HCT116 (cell line): ENCODE results near the gene LGI1. TPM values are rescaled to one million over a fixed set of nuclear protein-coding genes. Genes with fewer than 3 reads are reported as not detected.

ENCODE experiments used
- ATAC-seq: fragments of 200-7000 bp; cut with Tn5 transposase; 2 replicates; pipeline ENCODE4 v1.9.1; 2020; ENCODE audit warnings: mild to moderate bottlenecking, moderate library complexity
- BruUV-seq: library from RNA; stranded (reverse); fragments of 400-500 nt; replicated peaks from 2 replicates; lab custom pipeline; 2021; lab: Mats Ljungman, UMichigan
- CTCF ChIA-PET: fragments of 300-600 bp; sonication (Branson Sonifier 250); formaldehyde crosslinking; loops from one replicate; lab custom pipeline; 2021; ENCODE audit warnings: antibody characterized with exemption; lab: Charles Lee
- POLR2A ChIA-PET: fragments of 300-600, 350-600 bp; sonication (Branson Sonifier 250); formaldehyde crosslinking; loops from one replicate; lab custom pipeline; 2021; ENCODE audit warnings: antibody characterized with exemption; lab: Charles Lee
- RAD21 ChIA-PET, 2 experiments: fragments of 300-600 bp; sonication (Branson Sonifier 250); formaldehyde crosslinking; loops; one replicate each; lab custom pipeline; 2023; ENCODE audit warnings: low total read pairs in 2 of 2; ENCODE audit not compliant: uncharacterized antibody in 2 of 2, unreplicated experiment in 2 of 2, low non-redundant PET in 1 of 2; lab: Charles Lee
- DNase-seq: peaks from one replicate; pipeline ENCODE4 v3.0.0-alpha.2; 2010; ENCODE audit warnings: low read depth, low spot score
- H2AFZ ChIP-seq: fragments of 200-600 bp; shearing (Covaris generic), sonication (generic); 2 replicates; pipeline ENCODE4 v1.6.1; 2017; ENCODE audit warnings: low read depth, mixed run types, mixed read lengths, antibody characterized with exemption, low read length; ENCODE audit not compliant: poor library complexity, severe bottlenecking
- H3K27ac ChIP-seq: 2 replicates; pipeline ENCODE4 v1.5.1; 2012; ENCODE audit warnings: low read depth, low read length
- H3K27me3 ChIP-seq: fragments of 200-600 bp; sonication (generic); 2 replicates; pipeline ENCODE4 v1.6.1; 2016; ENCODE audit warnings: mixed run types, low read length, mixed read lengths; ENCODE audit not compliant: insufficient read depth
- H3K36me3 ChIP-seq, 2 experiments: fragments of 200-500 bp in 1 of 2; fragments of 200-600 bp in 1 of 2; sonication (Bioruptor generic) in 1 of 2; sonication (generic) in 1 of 2; 2 replicates each; pipeline versions ENCODE4 v1.5.1 to v1.6.1; 2014 to 2016; ENCODE audit warnings: low read length in 2 of 2, inconsistent platforms in 1 of 2, mixed read lengths in 1 of 2, mixed run types in 1 of 2; ENCODE audit not compliant: insufficient read depth in 2 of 2, control insufficient read depth in 1 of 2
- H3K4me1 ChIP-seq, 2 experiments: fragments of 200-600 bp in 1 of 2; sonication (generic) in 1 of 2; 2 replicates each; pipeline versions ENCODE4 v1.5.1 to v1.6.1; 2012 to 2017; ENCODE audit warnings: low read length in 2 of 2, inconsistent platforms in 1 of 2, mild to moderate bottlenecking in 1 of 2, mixed read lengths in 1 of 2, mixed run types in 1 of 2, moderate library complexity in 1 of 2; ENCODE audit not compliant: insufficient read depth in 2 of 2, control insufficient read depth in 1 of 2
- H3K4me2 ChIP-seq: fragments of 200-600 bp; sonication (generic); 2 replicates; pipeline ENCODE4 v1.6.1; 2017; ENCODE audit warnings: mixed run types, low read length, mixed read lengths
- H3K4me3 ChIP-seq, 2 experiments: fragments of 200-600 bp in 1 of 2; sonication (generic) in 1 of 2; replicated peaks in 1 of 2; 2 replicates each; pipeline ENCODE4 v1.5.1; 2011 to 2016; ENCODE audit warnings: low read length in 2 of 2, control low read depth in 1 of 2, low read depth in 1 of 2, mild to moderate bottlenecking in 1 of 2, mixed read lengths in 1 of 2, mixed run types in 1 of 2
- H3K79me2 ChIP-seq: fragments of 200-600 bp; sonication (generic); 2 replicates; pipeline ENCODE4 v1.6.1; 2017; ENCODE audit warnings: mild to moderate bottlenecking, mixed run types, low read length, moderate library complexity, mixed read lengths; ENCODE audit not compliant: insufficient read depth
- H3K9ac ChIP-seq: fragments of 200-600 bp; sonication (generic); 2 replicates; pipeline ENCODE4 v1.6.1; 2016; ENCODE audit warnings: low read length, mixed read lengths
- H3K9me2 ChIP-seq: fragments of 200-600 bp; sonication (generic), shearing (Covaris generic); 2 replicates; pipeline ENCODE4 v1.6.1; 2017; ENCODE audit warnings: mixed run types, mild to moderate bottlenecking, moderate library complexity; ENCODE audit not compliant: insufficient read depth
- H3K9me3 ChIP-seq, 2 experiments: fragments of 200-500 bp in 1 of 2; fragments of 200-600 bp in 1 of 2; sonication (Bioruptor generic) in 1 of 2; sonication (generic) in 1 of 2; 2 replicates each; pipeline ENCODE4 v1.6.1; 2014 to 2017; ENCODE audit warnings: low read length in 2 of 2, mixed read lengths in 2 of 2, inconsistent platforms in 1 of 2, low read depth in 1 of 2, mild to moderate bottlenecking in 1 of 2, mixed run types in 1 of 2, moderate library complexity in 1 of 2; ENCODE audit not compliant: control insufficient read depth in 1 of 2, insufficient read depth in 1 of 2
- H4K20me1 ChIP-seq: fragments of 200-600 bp; sonication (generic), shearing (Covaris generic); 2 replicates; pipeline ENCODE4 v1.6.1; 2017; ENCODE audit warnings: mixed run types, mild to moderate bottlenecking, moderate library complexity; ENCODE audit not compliant: insufficient read depth
- CBX3 ChIP-seq: IDR thresholded peaks from 2 replicates; pipeline ENCODE4 v1.6.1; 2012; ENCODE audit warnings: low read depth
- EZH2 ChIP-seq: fragments of 200-600 bp; sonication (generic); IDR thresholded peaks from 2 replicates; pipeline ENCODE4 v1.6.1; 2017; ENCODE audit warnings: antibody characterized with exemption, mixed run types
- SRF ChIP-seq: IDR thresholded peaks from 2 replicates; pipeline ENCODE4 v1.6.1; 2012; ENCODE audit warnings: low read depth
- YY1 ChIP-seq: IDR thresholded peaks from 2 replicates; pipeline ENCODE4 v1.6.1; 2011; ENCODE audit warnings: low read length, low read depth, moderate library complexity, mild to moderate bottlenecking; ENCODE audit not compliant: insufficient replicate concordance; ENCODE audit errors: extremely low read depth
- ZFX ChIP-seq: fragments of 450-650 bp; IDR thresholded peaks from 2 replicates; pipeline ENCODE4 v1.6.1; 2017
- ZNF274 ChIP-seq: fragments of 200-500 bp; sonication (Bioruptor generic); IDR thresholded peaks from 2 replicates; pipeline ENCODE4 v1.6.1; 2014; ENCODE audit warnings: mild to moderate bottlenecking, low read depth, low read length, inconsistent platforms
- intact Hi-C: fragments of 100-400 bp; cut with micrococcal nuclease; formaldehyde crosslinking; loops from 2 replicates; pipeline ENCODE4 v1.10.0; 2022
- total RNA-seq: library from RNA; stranded (reverse); gene quantifications from one replicate; pipeline ENCODE4 v1.2.1, GENCODE V29; 2021; ENCODE audit not compliant: unreplicated experiment
- TF ChIP-seq, protein P1 (sequence below), 3 experiments: fragments of 200-600 bp in 1 of 3; sonication (generic) in 1 of 3; IDR thresholded peaks in 2 of 3; conservative IDR thresholded peaks in 1 of 3; 2 replicates each; pipeline ENCODE4 v1.5.1; 2012 to 2017; ENCODE audit warnings: low read depth in 2 of 3, low read length in 2 of 3, antibody characterized with exemption in 1 of 3, borderline replicate concordance in 1 of 3, control low read depth in 1 of 3, mild to moderate bottlenecking in 1 of 3, mixed read lengths in 1 of 3, mixed run types in 1 of 3, moderate library complexity in 1 of 3; ENCODE audit not compliant: insufficient read depth in 1 of 3
- TF ChIP-seq, protein P2 (sequence below): IDR thresholded peaks from 2 replicates; pipeline ENCODE4 v1.6.1; 2011; ENCODE audit warnings: mild to moderate bottlenecking, low read length, moderate library complexity; ENCODE audit not compliant: insufficient replicate concordance; ENCODE audit errors: extremely low read depth
- TF ChIP-seq, protein P3 (sequence below): IDR thresholded peaks from 2 replicates; pipeline ENCODE4 v1.6.1; 2012
- TF ChIP-seq, protein P4 (sequence below): IDR thresholded peaks from 2 replicates; pipeline ENCODE4 v1.6.1; 2012; ENCODE audit warnings: low read depth

Gene LGI1
- total RNA-seq, 1 experiment from 2014 or later: not detected

DNA sequence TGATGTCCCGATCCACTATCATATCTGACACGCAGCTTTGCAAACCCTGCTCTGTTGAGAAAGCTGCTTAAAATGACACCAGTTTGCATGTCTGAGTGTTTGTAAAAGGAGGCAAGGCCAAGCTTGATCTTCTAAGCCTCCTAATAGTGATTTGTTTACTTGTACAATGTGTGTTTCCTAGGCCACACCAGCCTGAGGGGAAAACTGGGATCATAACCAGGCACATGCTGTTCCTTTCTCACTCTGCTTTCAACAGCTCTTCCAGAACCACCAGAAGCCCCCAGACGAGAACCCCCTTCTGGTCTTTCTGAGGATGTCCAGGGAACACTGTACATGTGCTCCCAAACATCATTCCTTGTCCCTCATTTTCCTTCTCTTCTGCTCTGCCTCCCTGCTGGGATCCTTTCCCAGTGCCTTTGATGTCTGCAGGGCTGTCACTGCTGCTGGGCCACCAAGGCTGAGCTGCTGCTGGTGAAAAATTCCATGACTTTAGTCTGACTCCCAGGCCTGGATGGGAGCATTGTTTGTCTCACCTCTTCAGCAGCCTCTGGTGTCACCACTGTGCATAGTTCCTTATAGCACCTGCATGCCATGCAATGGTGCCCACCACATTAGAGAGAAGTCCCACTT is 4.0 kb upstream of the LGI1 start:
- POLR2A ChIA-PET: no interaction called here
- TF ChIP-seq SRF (no peak), ZNF274 (no peak), EZH2 (no peak), ZFX (no peak), YY1 (no peak), CBX3 (no peak)
- TF ChIP-seq, protein P1, sequence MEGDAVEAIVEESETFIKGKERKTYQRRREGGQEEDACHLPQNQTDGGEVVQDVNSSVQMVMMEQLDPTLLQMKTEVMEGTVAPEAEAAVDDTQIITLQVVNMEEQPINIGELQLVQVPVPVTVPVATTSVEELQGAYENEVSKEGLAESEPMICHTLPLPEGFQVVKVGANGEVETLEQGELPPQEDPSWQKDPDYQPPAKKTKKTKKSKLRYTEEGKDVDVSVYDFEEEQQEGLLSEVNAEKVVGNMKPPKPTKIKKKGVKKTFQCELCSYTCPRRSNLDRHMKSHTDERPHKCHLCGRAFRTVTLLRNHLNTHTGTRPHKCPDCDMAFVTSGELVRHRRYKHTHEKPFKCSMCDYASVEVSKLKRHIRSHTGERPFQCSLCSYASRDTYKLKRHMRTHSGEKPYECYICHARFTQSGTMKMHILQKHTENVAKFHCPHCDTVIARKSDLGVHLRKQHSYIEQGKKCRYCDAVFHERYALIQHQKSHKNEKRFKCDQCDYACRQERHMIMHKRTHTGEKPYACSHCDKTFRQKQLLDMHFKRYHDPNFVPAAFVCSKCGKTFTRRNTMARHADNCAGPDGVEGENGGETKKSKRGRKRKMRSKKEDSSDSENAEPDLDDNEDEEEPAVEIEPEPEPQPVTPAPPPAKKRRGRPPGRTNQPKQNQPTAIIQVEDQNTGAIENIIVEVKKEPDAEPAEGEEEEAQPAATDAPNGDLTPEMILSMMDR (IDR thresholded peaks at IDR 0.05 in 2 of 3, conservative IDR thresholded peaks at IDR 0.05 in 1 of 3; ENCODE audit: borderline replicate concordance in 1 of 3, insufficient read depth in 1 of 3, low read depth in 2 of 3, low read length in 2 of 3): no peak
- TF ChIP-seq, protein P2, sequence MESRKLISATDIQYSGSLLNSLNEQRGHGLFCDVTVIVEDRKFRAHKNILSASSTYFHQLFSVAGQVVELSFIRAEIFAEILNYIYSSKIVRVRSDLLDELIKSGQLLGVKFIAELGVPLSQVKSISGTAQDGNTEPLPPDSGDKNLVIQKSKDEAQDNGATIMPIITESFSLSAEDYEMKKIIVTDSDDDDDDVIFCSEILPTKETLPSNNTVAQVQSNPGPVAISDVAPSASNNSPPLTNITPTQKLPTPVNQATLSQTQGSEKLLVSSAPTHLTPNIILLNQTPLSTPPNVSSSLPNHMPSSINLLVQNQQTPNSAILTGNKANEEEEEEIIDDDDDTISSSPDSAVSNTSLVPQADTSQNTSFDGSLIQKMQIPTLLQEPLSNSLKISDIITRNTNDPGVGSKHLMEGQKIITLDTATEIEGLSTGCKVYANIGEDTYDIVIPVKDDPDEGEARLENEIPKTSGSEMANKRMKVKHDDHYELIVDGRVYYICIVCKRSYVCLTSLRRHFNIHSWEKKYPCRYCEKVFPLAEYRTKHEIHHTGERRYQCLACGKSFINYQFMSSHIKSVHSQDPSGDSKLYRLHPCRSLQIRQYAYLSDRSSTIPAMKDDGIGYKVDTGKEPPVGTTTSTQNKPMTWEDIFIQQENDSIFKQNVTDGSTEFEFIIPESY: no peak
- TF ChIP-seq, protein P3, sequence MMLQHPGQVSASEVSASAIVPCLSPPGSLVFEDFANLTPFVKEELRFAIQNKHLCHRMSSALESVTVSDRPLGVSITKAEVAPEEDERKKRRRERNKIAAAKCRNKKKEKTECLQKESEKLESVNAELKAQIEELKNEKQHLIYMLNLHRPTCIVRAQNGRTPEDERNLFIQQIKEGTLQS: no peak
- TF ChIP-seq, protein P4, sequence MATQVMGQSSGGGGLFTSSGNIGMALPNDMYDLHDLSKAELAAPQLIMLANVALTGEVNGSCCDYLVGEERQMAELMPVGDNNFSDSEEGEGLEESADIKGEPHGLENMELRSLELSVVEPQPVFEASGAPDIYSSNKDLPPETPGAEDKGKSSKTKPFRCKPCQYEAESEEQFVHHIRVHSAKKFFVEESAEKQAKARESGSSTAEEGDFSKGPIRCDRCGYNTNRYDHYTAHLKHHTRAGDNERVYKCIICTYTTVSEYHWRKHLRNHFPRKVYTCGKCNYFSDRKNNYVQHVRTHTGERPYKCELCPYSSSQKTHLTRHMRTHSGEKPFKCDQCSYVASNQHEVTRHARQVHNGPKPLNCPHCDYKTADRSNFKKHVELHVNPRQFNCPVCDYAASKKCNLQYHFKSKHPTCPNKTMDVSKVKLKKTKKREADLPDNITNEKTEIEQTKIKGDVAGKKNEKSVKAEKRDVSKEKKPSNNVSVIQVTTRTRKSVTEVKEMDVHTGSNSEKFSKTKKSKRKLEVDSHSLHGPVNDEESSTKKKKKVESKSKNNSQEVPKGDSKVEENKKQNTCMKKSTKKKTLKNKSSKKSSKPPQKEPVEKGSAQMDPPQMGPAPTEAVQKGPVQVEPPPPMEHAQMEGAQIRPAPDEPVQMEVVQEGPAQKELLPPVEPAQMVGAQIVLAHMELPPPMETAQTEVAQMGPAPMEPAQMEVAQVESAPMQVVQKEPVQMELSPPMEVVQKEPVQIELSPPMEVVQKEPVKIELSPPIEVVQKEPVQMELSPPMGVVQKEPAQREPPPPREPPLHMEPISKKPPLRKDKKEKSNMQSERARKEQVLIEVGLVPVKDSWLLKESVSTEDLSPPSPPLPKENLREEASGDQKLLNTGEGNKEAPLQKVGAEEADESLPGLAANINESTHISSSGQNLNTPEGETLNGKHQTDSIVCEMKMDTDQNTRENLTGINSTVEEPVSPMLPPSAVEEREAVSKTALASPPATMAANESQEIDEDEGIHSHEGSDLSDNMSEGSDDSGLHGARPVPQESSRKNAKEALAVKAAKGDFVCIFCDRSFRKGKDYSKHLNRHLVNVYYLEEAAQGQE: no peak
- Histone ChIP-seq H3K79me2 (no peaks in the 10 kb centered on the region), H3K9me3 (no peaks in the 10 kb centered on the region), H2AFZ (no peak overlapping the region), H3K36me3 (no peaks in the 10 kb centered on the region), H3K9ac (no peak overlapping the region), H3K4me2 (no peak overlapping the region), H3K9me2 (no peaks in the 10 kb centered on the region), H3K4me3 (no peak overlapping the region), H3K27me3 (no peaks in the 10 kb centered on the region), H3K4me1 (peaks cover 0 to 19% of the 10 kb centered on the region in 2 experiments; a peak in 2 of 4 replicates), H3K27ac (no peak overlapping the region), H4K20me1 (no peaks in the 10 kb centered on the region)
- no TSS peak for BruUV-seq
- CTCF ChIA-PET: no interaction called here
- no peak for ATAC-seq
- intact Hi-C loops: no loop called here
- no peak for DNase-seq
- RAD21 ChIA-PET: no interaction called here
